Keratinocyte (primary cell): ENCODE data around the gene ARFGAP3. TPM values are rescaled to one million over a fixed set of nuclear protein-coding genes. Genes with fewer than 3 reads are reported as not detected.

Source experiments
- DNase-seq: peaks from one replicate; pipeline ENCODE4 v3.0.0-alpha.2; 2011; ENCODE audit warnings: low read depth, missing footprints, low spot score
- FAIRE-seq: peaks from 2 replicates; lab custom pipeline; 2011; peaks lifted over from hg19 to GRCh38; lab: Jason Lieb, UNC
- H2AFZ ChIP-seq: 2 replicates; pipeline ENCODE4 v1.6.0; 2012; ENCODE audit warnings: low read length, control low read depth, inconsistent platforms; ENCODE audit not compliant: control insufficient read depth
- H3K27ac ChIP-seq: 2 replicates; pipeline ENCODE4 v1.5.1; 2011; ENCODE audit warnings: low read length; ENCODE audit not compliant: control insufficient read depth, insufficient read depth
- H3K27me3 ChIP-seq: 3 replicates; pipeline ENCODE4 v1.6.0; 2011; ENCODE audit warnings: low read length; ENCODE audit not compliant: control insufficient read depth, insufficient read depth; ENCODE audit errors: extremely low read depth
- H3K36me3 ChIP-seq, 2 experiments: 2 replicates in 1 of 2; 3 replicates in 1 of 2; pipeline ENCODE4 v1.5.1; 2011; ENCODE audit warnings: low read length in 2 of 2, mild to moderate bottlenecking in 1 of 2; ENCODE audit not compliant: control insufficient read depth in 2 of 2, insufficient read depth in 2 of 2; ENCODE audit errors: extremely low read depth in 1 of 2
- H3K4me1 ChIP-seq: 3 replicates; pipeline ENCODE4 v1.5.1; 2011; ENCODE audit warnings: low read length; ENCODE audit not compliant: control insufficient read depth, insufficient read depth; ENCODE audit errors: extremely low read depth
- H3K4me2 ChIP-seq: 3 replicates; pipeline ENCODE4 v1.6.0; 2011; ENCODE audit warnings: low read depth, low read length; ENCODE audit not compliant: control insufficient read depth, insufficient read depth; ENCODE audit errors: extremely low read depth
- H3K4me3 ChIP-seq, 3 experiments: fragments of 200-600 bp in 1 of 3; sonication (generic) in 1 of 3; 2 replicates in 2 of 3; 3 replicates in 1 of 3; pipeline ENCODE4 v1.5.1; 2011 to 2016; ENCODE audit warnings: low read length in 3 of 3, mild to moderate bottlenecking in 3 of 3, control low read depth in 2 of 3, inconsistent platforms in 1 of 3, low read depth in 1 of 3, mixed read lengths in 1 of 3, mixed run types in 1 of 3, moderate library complexity in 1 of 3; ENCODE audit not compliant: control insufficient read depth in 2 of 3, insufficient read depth in 2 of 3; ENCODE audit errors: extremely low read depth in 1 of 3
- H3K79me2 ChIP-seq: 2 replicates; pipeline ENCODE4 v1.6.0; 2012; ENCODE audit warnings: low read length; ENCODE audit not compliant: control insufficient read depth, insufficient read depth
- H3K9ac ChIP-seq: 3 replicates; pipeline ENCODE4 v1.6.0; 2011; ENCODE audit warnings: low read length; ENCODE audit not compliant: control insufficient read depth, insufficient read depth; ENCODE audit errors: extremely low read depth
- H3K9me1 ChIP-seq: 3 replicates; pipeline ENCODE4 v1.6.0; 2011; ENCODE audit warnings: low read length; ENCODE audit not compliant: control insufficient read depth, insufficient read depth; ENCODE audit errors: extremely low read depth
- H3K9me3 ChIP-seq: 2 replicates; pipeline ENCODE4 v1.5.1; 2012; ENCODE audit warnings: low read depth, low read length; ENCODE audit not compliant: control insufficient read depth
- H4K20me1 ChIP-seq: 3 replicates; pipeline ENCODE4 v1.6.0; 2011; ENCODE audit warnings: low read length; ENCODE audit not compliant: control insufficient read depth, insufficient read depth; ENCODE audit errors: extremely low read depth
- CTCF ChIP-seq, 3 experiments: IDR thresholded peaks in 1 of 3; conservative IDR thresholded peaks in 1 of 3; optimal IDR thresholded peaks in 1 of 3; 2 replicates in 2 of 3; 3 replicates in 1 of 3; pipeline versions ENCODE3 to v1.5.1; 2011; ENCODE audit warnings: low read length in 3 of 3, mild to moderate bottlenecking in 3 of 3, moderate library complexity in 2 of 3, control low read depth in 1 of 3, inconsistent platforms in 1 of 3; ENCODE audit not compliant: insufficient read depth in 2 of 3; ENCODE audit errors: extremely low read depth in 1 of 3
- EZH2 ChIP-seq: IDR thresholded peaks from one replicate; pipeline ENCODE4 v1.6.1; 2012; ENCODE audit warnings: inconsistent platforms, mild to moderate bottlenecking, low read length, moderate library complexity
- dilution Hi-C: fragments of 300-500 bp; cut with MboI; formaldehyde crosslinking; loops from one replicate; pipeline ENCODE4 v1.7.0; 2020; ENCODE audit warnings: low sequenced_read_pairs; ENCODE audit not compliant: extremely low pct_ligation_motif_present
- polyA plus RNA-seq, 5 experiments: library from polyadenylated mRNA; depleted of rRNA in 3 of 5; stranded (reverse) in 3 of 5; stranded (forward) in 1 of 5; unstranded in 1 of 5; fragments of >200 nt; gene quantifications; 1 replicate in 1 of 5; 2 replicates in 3 of 5; 3 replicates in 1 of 5; pipeline versions ENCODE4 v1.2.1 to v1.2.3, GENCODE V29; 2011 to 2012; ENCODE audit warnings: missing spikeins in 2 of 5, low read depth in 1 of 5, low replicate concordance in 1 of 5

The ARFGAP3 gene
- polyA plus RNA-seq, 1 donor (not counting 4 experiments of a cell fraction or from before 2014, with no cell fraction given): 28.3 TPM

- dilution Hi-C loops: no loop called here
- Histone ChIP-seq H3K27me3 (no peaks in the 10 kb centered on the region), H2AFZ (no peak overlapping the region), H3K9me3 (no peaks in the 10 kb centered on the region), H3K4me3 (no peak overlapping the region), H3K4me2 (no peak overlapping the region), H3K9me1 (no peaks in the 10 kb centered on the region), H3K36me3 (no peaks in the 10 kb centered on the region), H3K79me2 (no peaks in the 10 kb centered on the region), H4K20me1 (no peaks in the 10 kb centered on the region), H3K4me1 (no peaks in the 10 kb centered on the region), H3K9ac (no peak overlapping the region), H3K27ac (no peak overlapping the region)
- TF ChIP-seq CTCF (optimal IDR thresholded peaks at IDR 0.05 in 1 of 3, IDR thresholded peaks at IDR 0.05 in 1 of 3, conservative IDR thresholded peaks at IDR 0.05 in 1 of 3; ENCODE audit: extremely low read depth in 1 of 3, insufficient read depth in 2 of 3, low read length in 3 of 3): peak; percentile 62 to 97 (median 78)
- no peak for TF ChIP-seq EZH2
- peak; percentile 94 for DNase-seq
- peak; percentile 94 for FAIRE-seq
Measured at GRCh38 chr22:42780070-42780540, 77.0 kb downstream of the ARFGAP3 start.

- H3K27ac ChIP-seq: no peak overlapping the region
- DNase-seq (no peak), FAIRE-seq (no peak)
- no peaks in the 10 kb centered on the region for H3K36me3 ChIP-seq
- no peaks in the 10 kb centered on the region for H3K79me2 ChIP-seq
- dilution Hi-C loops: no loop called here
- H3K9me1 ChIP-seq: no peaks in the 10 kb centered on the region
- H3K9ac ChIP-seq: no peak overlapping the region
- no peak overlapping the region for H3K4me2 ChIP-seq
- H3K9me3 ChIP-seq: no peaks in the 10 kb centered on the region
- no peaks in the 10 kb centered on the region for H3K4me1 ChIP-seq
- TF ChIP-seq EZH2 (no peak), CTCF (optimal IDR thresholded peaks at IDR 0.05 in 1 of 3, IDR thresholded peaks at IDR 0.05 in 1 of 3, conservative IDR thresholded peaks at IDR 0.05 in 1 of 3; ENCODE audit: extremely low read depth in 1 of 3, insufficient read depth in 2 of 3, low read length in 3 of 3) (no peak)
- H2AFZ ChIP-seq: no peak overlapping the region
- H4K20me1 ChIP-seq: no peaks in the 10 kb centered on the region
- H3K27me3 ChIP-seq: no peaks in the 10 kb centered on the region
- H3K4me3 ChIP-seq: no peak overlapping the region
Measured at GRCh38 chr22:42777126-42777525, 79.9 kb downstream of the ARFGAP3 start.
